ENCODE measurements around the gene PPFIA3. TPM values are rescaled to one million over a fixed set of nuclear protein-coding genes. Genes with fewer than 3 reads are reported as not detected.
"Not testable (repeated sequence)": the region's sequence is repeated elsewhere in the genome, so short reads cannot be mapped to it uniquely, and the experiment has no call there.

PPFIA3 gene
- polyA plus RNA-seq, 1 experiment: 0.63 TPM

- Histone ChIP-seq H3K27me3 (ENCODE audit: control insufficient read depth, insufficient read depth, low read length) (no peaks in the 10 kb centered on the region), H3K27ac (ENCODE audit: low read depth, low read length) (no peak overlapping the region), H3K9me3 (ENCODE audit: control insufficient read depth, insufficient read depth, low read length) (no peaks in the 10 kb centered on the region), H3K4me3 (ENCODE audit: low read depth, low read length) (no peak overlapping the region)
- TF ChIP-seq, protein P1, sequence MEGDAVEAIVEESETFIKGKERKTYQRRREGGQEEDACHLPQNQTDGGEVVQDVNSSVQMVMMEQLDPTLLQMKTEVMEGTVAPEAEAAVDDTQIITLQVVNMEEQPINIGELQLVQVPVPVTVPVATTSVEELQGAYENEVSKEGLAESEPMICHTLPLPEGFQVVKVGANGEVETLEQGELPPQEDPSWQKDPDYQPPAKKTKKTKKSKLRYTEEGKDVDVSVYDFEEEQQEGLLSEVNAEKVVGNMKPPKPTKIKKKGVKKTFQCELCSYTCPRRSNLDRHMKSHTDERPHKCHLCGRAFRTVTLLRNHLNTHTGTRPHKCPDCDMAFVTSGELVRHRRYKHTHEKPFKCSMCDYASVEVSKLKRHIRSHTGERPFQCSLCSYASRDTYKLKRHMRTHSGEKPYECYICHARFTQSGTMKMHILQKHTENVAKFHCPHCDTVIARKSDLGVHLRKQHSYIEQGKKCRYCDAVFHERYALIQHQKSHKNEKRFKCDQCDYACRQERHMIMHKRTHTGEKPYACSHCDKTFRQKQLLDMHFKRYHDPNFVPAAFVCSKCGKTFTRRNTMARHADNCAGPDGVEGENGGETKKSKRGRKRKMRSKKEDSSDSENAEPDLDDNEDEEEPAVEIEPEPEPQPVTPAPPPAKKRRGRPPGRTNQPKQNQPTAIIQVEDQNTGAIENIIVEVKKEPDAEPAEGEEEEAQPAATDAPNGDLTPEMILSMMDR (IDR thresholded peaks at IDR 0.05; ENCODE audit: low read depth, low read length): no peak
- ChIA-PET POLR2A (interaction anchor here (1.2 kb wide), 1 partner anchor 17 kb away, joined by 3 read pairs; no protein-coding TSS in a partner anchor), CTCF (no interaction called here)
- DNase-seq (ENCODE audit: low read depth, low spot score): no peak
These were observed 48.6 kb downstream of the PPFIA3 start for GRCh38 chr19:49167857-49168409.

- Histone ChIP-seq H3K9me3 (ENCODE audit: control insufficient read depth, insufficient read depth, low read length) (no peaks in the 10 kb centered on the region), H3K27me3 (ENCODE audit: control insufficient read depth, insufficient read depth, low read length) (no peaks in the 10 kb centered on the region), H3K4me3 (ENCODE audit: low read depth, low read length) (no peak overlapping the region), H3K27ac (ENCODE audit: low read depth, low read length) (no peak overlapping the region)
- TF ChIP-seq, protein P1 (IDR thresholded peaks at IDR 0.05; ENCODE audit: low read depth, low read length): no peak
- no peak for DNase-seq (ENCODE audit: low read depth, low spot score)
- ChIA-PET CTCF (interaction anchor here (2.5 kb wide), 1 partner anchor 30 kb away, joined by 11 read pairs; no protein-coding TSS in a partner anchor), POLR2A (interaction anchor here (1.2 kb wide), 1 partner anchor 18 kb away, joined by 3 read pairs; no protein-coding TSS in a partner anchor)
These were observed 49.1 kb downstream of the PPFIA3 start for GRCh38 chr19:49168421-49168820.

- TF ChIP-seq, protein P1 (IDR thresholded peaks at IDR 0.05; ENCODE audit: low read depth, low read length): no peak
- H3K4me3 ChIP-seq (ENCODE audit: low read depth, low read length): no peak overlapping the region
- no peaks in the 10 kb centered on the region for H3K9me3 ChIP-seq (ENCODE audit: control insufficient read depth, insufficient read depth, low read length)
- CTCF ChIA-PET: no interaction called here
- DNase-seq (ENCODE audit: low read depth, low spot score): no peak
- no peak overlapping the region for H3K27ac ChIP-seq (ENCODE audit: low read depth, low read length)
- no peaks in the 10 kb centered on the region for H3K27me3 ChIP-seq (ENCODE audit: control insufficient read depth, insufficient read depth, low read length)
- POLR2A ChIA-PET: no interaction called here
These were observed 53.9 kb downstream of the PPFIA3 start for GRCh38 chr19:49173198-49173597.

GRCh38 chr19:49180659-49181058 is 61.3 kb downstream of the PPFIA3 start:
- Histone ChIP-seq H3K27ac (ENCODE audit: low read depth, low read length) (no peak overlapping the region), H3K4me3 (ENCODE audit: low read depth, low read length) (no peak overlapping the region), H3K9me3 (ENCODE audit: control insufficient read depth, insufficient read depth, low read length) (peaks cover 9% of the 10 kb centered on the region; the same call in 1 of the 2 replicates), H3K27me3 (ENCODE audit: control insufficient read depth, insufficient read depth, low read length) (no peaks in the 10 kb centered on the region)
- TF ChIP-seq, protein P1 (IDR thresholded peaks at IDR 0.05; ENCODE audit: low read depth, low read length): no peak
- no peak for DNase-seq (ENCODE audit: low read depth, low spot score)
- POLR2A ChIA-PET: no interaction called here
- CTCF ChIA-PET: interaction anchor here (0.6 to 1.0 kb wide), 2 partner anchors 18 to 203 kb away, joined by 3 read pairs; no protein-coding TSS in a partner anchor

- H3K4me3 ChIP-seq (ENCODE audit: low read depth, low read length); H3K9me3 ChIP-seq (ENCODE audit: control insufficient read depth, insufficient read depth, low read length); DNase-seq (ENCODE audit: low read depth, low spot score); H3K27ac ChIP-seq (ENCODE audit: low read depth, low read length); H3K27me3 ChIP-seq (ENCODE audit: control insufficient read depth, insufficient read depth, low read length): not testable (repeated sequence)
- POLR2A ChIA-PET: interaction anchor here (0.7 kb wide), 1 partner anchor 293 kb away, joined by 8 read pairs; no protein-coding TSS in a partner anchor
- CTCF ChIA-PET: interaction anchor here (1.2 kb wide), 1 partner anchor 17 kb away, joined by 4 read pairs; no protein-coding TSS in a partner anchor
These were observed 62.9 kb downstream of the PPFIA3 start for GRCh38 chr19:49182010-49182847.
